GM12878 (cell line): ENCODE data around the gene LSP1. TPM values are rescaled to one million over a fixed set of nuclear protein-coding genes. Genes with fewer than 3 reads are reported as not detected.
"Not testable (repeated sequence)": the region's sequence is repeated elsewhere in the genome, so short reads cannot be mapped to it uniquely, and the experiment has no call there.

Source experiments
- ATAC-seq: fragments of 200-7000 bp; cut with Tn5 transposase; 3 replicates; pipeline ENCODE4 v1.9.1; 2020; ENCODE audit warnings: mild to moderate bottlenecking, moderate library complexity
- BruUV-seq: library from RNA; stranded (reverse); fragments of 400-500 nt; replicated peaks from 2 replicates; lab custom pipeline; 2021; lab: Mats Ljungman, UMichigan
- CTCF ChIA-PET: fragments of 300-600 bp; sonication (Branson Sonifier 250); formaldehyde crosslinking; extraction: SDS; loops from one replicate; lab custom pipeline; 2021; ENCODE audit warnings: inconsistent platforms; lab: Yijun Ruan, JAX
- POLR2A ChIA-PET: fragments of 350-600 bp; formaldehyde crosslinking; extraction: SDS; loops from one replicate; lab custom pipeline; 2021; ENCODE audit warnings: inconsistent platforms; lab: Charles Lee
- RAD21 ChIA-PET: fragments of 300-600 bp; sonication (Branson Sonifier 250); formaldehyde crosslinking; loops from one replicate; lab custom pipeline; 2023; ENCODE audit warnings: antibody characterized with exemption; ENCODE audit not compliant: unreplicated experiment; lab: Charles Lee
- SMC1A ChIA-PET: fragments of 300-600 bp; sonication (Branson Sonifier 250); formaldehyde crosslinking; loops from one replicate; lab custom pipeline; 2023; ENCODE audit not compliant: unreplicated experiment, uncharacterized antibody; lab: Charles Lee
- DNase-seq: peaks from one replicate; pipeline ENCODE4 v3.0.0-alpha.2; 2011; ENCODE audit warnings: low read depth, low spot score
- FAIRE-seq: peaks from 3 replicates; lab custom pipeline; 2011; peaks lifted over from hg19 to GRCh38; lab: Jason Lieb, UNC
- H2AFZ ChIP-seq: 2 replicates; pipeline ENCODE4 v1.6.0; 2011; ENCODE audit warnings: low read depth, low read length, control low read depth; ENCODE audit not compliant: control insufficient read depth
- H3K27ac ChIP-seq: 2 replicates; pipeline ENCODE4 v1.5.1; 2011; ENCODE audit warnings: control low read depth; ENCODE audit not compliant: control insufficient read depth, insufficient read depth
- H3K27me3 ChIP-seq, 2 experiments: replicated peaks in 1 of 2; 2 replicates each; pipeline versions ENCODE4 v1.6.0 to v1.6.1; 2011; ENCODE audit warnings: low read length in 1 of 2; ENCODE audit not compliant: control insufficient read depth in 2 of 2, insufficient read depth in 2 of 2
- H3K36me3 ChIP-seq, 2 experiments: 2 replicates each; pipeline ENCODE4 v1.5.1; 2011; ENCODE audit warnings: low read length in 1 of 2; ENCODE audit not compliant: control insufficient read depth in 2 of 2, insufficient read depth in 2 of 2
- H3K4me1 ChIP-seq: 2 replicates; pipeline ENCODE4 v1.6.1; 2011; ENCODE audit warnings: mild to moderate bottlenecking, low read length, moderate library complexity, mixed read lengths; ENCODE audit not compliant: control insufficient read depth, insufficient read depth
- H3K4me2 ChIP-seq: 2 replicates; pipeline ENCODE4 v1.6.0; 2011; ENCODE audit warnings: control low read depth; ENCODE audit not compliant: control insufficient read depth, insufficient read depth
- H3K4me3 ChIP-seq: fragments of 200-600 bp; sonication (generic); 2 replicates; pipeline ENCODE4 v1.5.1; 2016
- H3K79me2 ChIP-seq: 2 replicates; pipeline ENCODE4 v1.6.0; 2011; ENCODE audit warnings: low read length; ENCODE audit not compliant: control insufficient read depth, insufficient read depth
- H3K9ac ChIP-seq: 2 replicates; pipeline ENCODE4 v1.8.0; 2011; ENCODE audit warnings: low read length, control low read depth, mixed read lengths; ENCODE audit not compliant: control insufficient read depth, insufficient read depth
- H3K9me3 ChIP-seq: replicated peaks from 3 replicates; pipeline ENCODE4 v1.5.1; 2011; ENCODE audit warnings: mild to moderate bottlenecking, low read length; ENCODE audit not compliant: control insufficient read depth, insufficient read depth
- H4K20me1 ChIP-seq: 2 replicates; pipeline ENCODE4 v1.6.0; 2011; ENCODE audit not compliant: control insufficient read depth, insufficient read depth
- BCL3 ChIP-seq: IDR thresholded peaks from 2 replicates; pipeline ENCODE4 v1.6.1; 2011; ENCODE audit warnings: borderline replicate concordance, low read depth, mild to moderate bottlenecking, moderate library complexity, low read length; ENCODE audit not compliant: insufficient read depth, poor library complexity, severe bottlenecking
- CHD1 ChIP-seq: IDR thresholded peaks from 2 replicates; pipeline ENCODE4 v1.6.1; 2012; ENCODE audit warnings: low read depth, low read length, improper control_type of control experiment
- NFXL1 ChIP-seq: fragments of 450-650 bp; IDR thresholded peaks from 2 replicates; pipeline ENCODE4 v1.6.1; 2017; ENCODE audit warnings: antibody characterized with exemption, mild to moderate bottlenecking, borderline replicate concordance
- NFYA ChIP-seq: IDR thresholded peaks from 2 replicates; pipeline ENCODE4 v1.6.1; 2011; ENCODE audit warnings: low read depth, mild to moderate bottlenecking, low read length, improper control_type of control experiment, borderline replicate concordance
- POLR2AphosphoS2 ChIP-seq: IDR thresholded peaks from 2 replicates; pipeline ENCODE4 v1.6.1; 2011; ENCODE audit warnings: low read depth, mild to moderate bottlenecking, low read length, improper control_type of control experiment, moderate library complexity
- WGBS: methylation state at CpG from one replicate; pipeline ENCODE4 v1.1.6; 2016; ENCODE audit warnings: low lambda C conversion rate; ENCODE audit not compliant: insufficient replicate concordance, insufficient coverage; ENCODE audit errors: missing lambda C conversion rate; 5-methylcytosine and 5-hydroxymethylcytosine counted together
- in situ Hi-C: fragments of 300-500 bp; cut with MboI; formaldehyde crosslinking; loops from 9 replicates; pipeline ENCODE4 v1.14.3; 2018; ENCODE audit warnings: mixed read lengths
- intact Hi-C: fragments of 100-400 bp; cut with micrococcal nuclease; formaldehyde crosslinking; loops from one replicate; pipeline ENCODE4 v1.14.2; 2022; ENCODE audit not compliant: unreplicated experiment
- polyA plus RNA-seq, 11 experiments: library from polyadenylated mRNA; depleted of rRNA in 4 of 11; unstranded in 6 of 11; stranded (reverse) in 5 of 11; fragments of >200 nt; fragmentation: Nextera tagmentation in 4 of 11; fragmentation: Illumina TruSeq in 1 of 11; extraction: Ambion mirVana in 4 of 11; extraction: Trizol in 1 of 11; gene quantifications; 1 replicate in 1 of 11; 2 replicates in 10 of 11; pipeline versions ENCODE4 v1.2.1 to v1.2.3, GENCODE V29; 2011 to 2016; ENCODE audit warnings: inconsistent platforms in 2 of 11, missing spikeins in 2 of 11, low read depth in 1 of 11
- total RNA-seq, 4 experiments: library from RNA; depleted of rRNA in 3 of 4; stranded (reverse); fragments of >200 nt in 3 of 4; fragmentation: Illumina TruSeq in 1 of 4; extraction: Trizol in 1 of 4; gene quantifications; 2 replicates each; pipeline versions ENCODE4 v1.2.1 to v1.2.3, GENCODE V29; 2013 to 2021

The LSP1 gene
- total and polyA plus RNA-seq, 10 of the 15 experiments (the other 5 are each of a cell fraction or from before 2014, with no cell fraction given), result 19.2 to 488 (median 369) TPM

- 0 out of 4 replicates have a peak, but pooled peaks cover 0 to 1% of the 10 kb centered on the region in 2 experiments for H3K27me3 ChIP-seq
- RAD21 ChIA-PET, result no interaction called here
- TF ChIP-seq NFYA, result no peak
- TF ChIP-seq BCL3, result no peak
- no peak for TF ChIP-seq NFXL1
- no peak for TF ChIP-seq POLR2AphosphoS2
- TF ChIP-seq CHD1, result no peak
- no peak overlapping the region for H3K4me3 ChIP-seq
- BruUV-seq, result no TSS peak
- no peak for ATAC-seq
- SMC1A ChIA-PET, result no interaction called here
- H3K9ac ChIP-seq, result no peak overlapping the region
- H3K9me3 ChIP-seq, result peaks cover 2% of the 10 kb centered on the region; the same call in 1 of the 3 replicates
- H3K4me2 ChIP-seq, result no peak overlapping the region
- H3K27ac ChIP-seq, result no peak overlapping the region
- no peak for FAIRE-seq
- intact Hi-C loops (no loop called here), in situ Hi-C loops (no loop called here)
- no peak for DNase-seq
- CTCF ChIA-PET, result no interaction called here
- WGBS, result 57% methylated on average over 15 of the region's 15 CpGs
- no peaks in the 10 kb centered on the region for H4K20me1 ChIP-seq
- no peak overlapping the region for H2AFZ ChIP-seq
- POLR2A ChIA-PET, result no interaction called here
- H3K36me3 ChIP-seq, result no peaks in the 10 kb centered on the region
- no peaks in the 10 kb centered on the region for H3K79me2 ChIP-seq
- H3K4me1 ChIP-seq, result no peaks in the 10 kb centered on the region
These were observed 40.1 kb upstream of the LSP1 start for GRCh38 chr11:1812801-1813200.

GRCh38 chr11:1813356-1813755 lies 39.5 kb upstream of the LSP1 start:
- in situ Hi-C loops, POLR2A ChIA-PET, H3K36me3 ChIP-seq, H4K20me1 ChIP-seq, intact Hi-C loops, H3K9me3 ChIP-seq, ATAC-seq, BruUV-seq, H3K4me1 ChIP-seq, H3K27me3 ChIP-seq, H2AFZ ChIP-seq, CTCF ChIA-PET, H3K79me2 ChIP-seq, H3K4me2 ChIP-seq, H3K4me3 ChIP-seq, DNase-seq, H3K27ac ChIP-seq, RAD21 ChIA-PET, FAIRE-seq, H3K9ac ChIP-seq, SMC1A ChIA-PET: not testable (repeated sequence)
- 30% methylated on average over 9 of the region's 9 CpGs for WGBS
